CD4-positive, CD25-positive, alpha-beta regulatory T cell (primary cell): ENCODE measurements around the gene UTS2R. TPM values are rescaled to one million over a fixed set of nuclear protein-coding genes. Genes with fewer than 3 reads are reported as not detected.

ENCODE experiments used
- ATAC-seq, 2 donors: fragments of 150-1000 bp; cut with Tn5 transposase; one replicate each; pipeline ENCODE4 v1.10.0; 2021; ENCODE audit warnings: low read depth in 2 of 2, moderate number of reproducible peaks in 2 of 2, moderate library complexity in 1 of 2
- DNase-seq, 3 donors: peaks; one replicate each; pipeline versions ENCODE4 v3.0.0 to v3.0.0-alpha.2; 2012 to 2022; ENCODE audit warnings: mixed read lengths in 1 of 3
- H3K27ac ChIP-seq: one replicate; pipeline ENCODE4 v1.7.0; 2013; ENCODE audit warnings: mild to moderate bottlenecking, low read length; ENCODE audit not compliant: insufficient read depth, poor library complexity, severe bottlenecking
- H3K27me3 ChIP-seq: one replicate; pipeline ENCODE4 v1.7.0; 2013; ENCODE audit warnings: low read length; ENCODE audit not compliant: control insufficient read depth, insufficient read depth
- H3K36me3 ChIP-seq: one replicate; pipeline ENCODE4 v1.7.0; 2013; ENCODE audit warnings: mild to moderate bottlenecking, low read length, moderate library complexity; ENCODE audit not compliant: control insufficient read depth, insufficient read depth
- H3K4me1 ChIP-seq: 2 replicates; pipeline ENCODE4 v1.7.0; 2013; ENCODE audit warnings: mild to moderate bottlenecking, low read length; ENCODE audit not compliant: insufficient read depth, control insufficient read depth, poor library complexity, severe bottlenecking
- H3K4me3 ChIP-seq: one replicate; pipeline ENCODE4 v1.7.0; 2013; ENCODE audit warnings: low read depth, mild to moderate bottlenecking, low read length, moderate library complexity
- H3K9me3 ChIP-seq, 2 experiments: 1 replicate in 1 of 2; 2 replicates in 1 of 2; pipeline ENCODE4 v1.7.0; 2013; ENCODE audit warnings: low read length in 2 of 2, mild to moderate bottlenecking in 1 of 2, moderate library complexity in 1 of 2; ENCODE audit not compliant: control insufficient read depth in 2 of 2
- H3K27ac Mint-ChIP-seq, 3 donors: one replicate each; pipeline ENCODE4 v1.8.0; 2020 to 2022; ENCODE audit warnings: mild to moderate bottlenecking in 3 of 3, mixed read lengths in 3 of 3, moderate library complexity in 2 of 3
- H3K27me3 Mint-ChIP-seq: one replicate; pipeline ENCODE4 v1.8.0; 2022; ENCODE audit warnings: mild to moderate bottlenecking, mixed read lengths
- H3K36me3 Mint-ChIP-seq: one replicate; pipeline ENCODE4 v1.8.0; 2020; ENCODE audit warnings: mixed read lengths
- H3K4me1 Mint-ChIP-seq, 4 donors: one replicate each; pipeline ENCODE4 v1.8.0; 2020 to 2022; ENCODE audit warnings: mixed read lengths in 4 of 4, mild to moderate bottlenecking in 1 of 4
- H3K4me3 Mint-ChIP-seq, 4 donors: one replicate each; pipeline ENCODE4 v1.8.0; 2020 to 2022; ENCODE audit warnings: mild to moderate bottlenecking in 4 of 4, mixed read lengths in 4 of 4, moderate library complexity in 3 of 4
- H3K9me3 Mint-ChIP-seq, 7 donors: one replicate each; pipeline ENCODE4 v1.8.0; 2020 to 2022; ENCODE audit warnings: mixed read lengths in 7 of 7, mild to moderate bottlenecking in 3 of 7, moderate library complexity in 2 of 7
- polyA plus RNA-seq, 4 donors: library from polyadenylated mRNA; unstranded; fragments of 300-500 nt; fragmentation: Illumina TruSeq; gene quantifications; one replicate each; pipeline ENCODE4 v1.2.3, GENCODE V29; 2021
- total RNA-seq: library from RNA; stranded (reverse); gene quantifications from one replicate; pipeline ENCODE4 v1.2.3, GENCODE V29; 2022

The UTS2R gene
- total and polyA plus RNA-seq, 5 donors from 2014 or later, result not detected

- no peaks in the 10 kb centered on the region for H3K9me3 ChIP-seq
- peak overlapping the region in 1 of 3 donors; percentile 82 for H3K27ac Mint-ChIP-seq
- H3K9me3 Mint-ChIP-seq, result no peaks in the 10 kb centered on the region
- H3K27ac ChIP-seq, result no peak overlapping the region
- peak in 1 of 3 donors; percentile 58 for DNase-seq
- H3K4me3 Mint-ChIP-seq, result peak overlapping the region; percentile 20 to 89 (median 71)
- peaks cover 42% of the 10 kb centered on the region for H3K27me3 Mint-ChIP-seq
- H3K4me1 Mint-ChIP-seq, result peaks cover 0 to 25% (median 13%) of the 10 kb centered on the region in 4 donors
- no peaks in the 10 kb centered on the region for H3K36me3 ChIP-seq
- H3K36me3 Mint-ChIP-seq, result no peaks in the 10 kb centered on the region
- H3K4me1 ChIP-seq, result peaks cover 31% of the 10 kb centered on the region
- no peaks in the 10 kb centered on the region for H3K27me3 ChIP-seq
- H3K4me3 ChIP-seq, result no peak overlapping the region
- peak; percentile 51 to 53 for ATAC-seq
Observed at GRCh38 chr17:82332669-82333278, 38.8 kb upstream of the UTS2R start.

GRCh38 chr17:82333279-82334171, 38.0 kb upstream of the UTS2R start, which contains the start of gene SECTM1:
SECTM1 (minus strand) TSS chr17:82333766; CDS start chr17:82327240, 6,526 bp downstream.
- H3K4me3 Mint-ChIP-seq, result peak within 1 kb of the TSS; percentile 60 to 96 (median 90)
- ATAC-seq, result peak; percentile 7 to 38
- no peaks in the 10 kb centered on the region for H3K36me3 Mint-ChIP-seq
- peak within 1 kb of the TSS in 1 of 3 donors; percentile 82 for H3K27ac Mint-ChIP-seq
- H3K9me3 Mint-ChIP-seq, result no peaks in the 10 kb centered on the region
- no peaks in the 10 kb centered on the region for H3K27me3 ChIP-seq
- H3K27ac ChIP-seq, result no peak within 1 kb of the TSS
- H3K27me3 Mint-ChIP-seq, result peaks cover 46% of the 10 kb centered on the region
- no peaks in the 10 kb centered on the region for H3K9me3 ChIP-seq
- no peak for DNase-seq
- H3K4me1 ChIP-seq, result peaks cover 31% of the 10 kb centered on the region
- H3K4me3 ChIP-seq, result peak within 1 kb of the TSS; percentile 51
- no peaks in the 10 kb centered on the region for H3K36me3 ChIP-seq
- H3K4me1 Mint-ChIP-seq, result peaks cover 0 to 26% (median 13%) of the 10 kb centered on the region in 4 donors

DNA sequence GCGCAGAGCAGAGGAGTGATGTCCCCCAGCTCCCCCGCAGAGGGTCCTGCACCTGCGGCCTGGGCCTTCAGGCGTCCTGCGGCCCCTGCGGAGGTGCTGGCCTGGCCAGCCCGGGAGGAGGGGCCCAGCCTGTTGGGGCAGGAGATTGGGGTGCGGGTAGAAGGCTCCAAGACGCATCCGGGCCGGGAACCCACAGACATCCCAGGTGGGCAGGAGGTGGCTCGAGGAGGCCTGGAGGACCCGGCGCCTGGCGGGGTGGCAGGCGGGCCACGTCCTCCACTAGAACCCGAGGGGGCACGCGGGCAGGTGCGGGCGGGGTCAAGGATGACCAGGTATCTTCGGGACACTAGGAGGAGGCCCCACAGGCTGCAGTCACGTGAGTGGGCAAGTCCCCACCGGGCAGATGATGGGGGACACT, 37.4 kb upstream of the UTS2R start:
- Histone ChIP-seq H3K27me3 (no peaks in the 10 kb centered on the region), H3K27ac (no peak overlapping the region), H3K36me3 (no peaks in the 10 kb centered on the region), H3K4me1 (peaks cover 31% of the 10 kb centered on the region), H3K4me3 (no peak overlapping the region), H3K9me3 (no peaks in the 10 kb centered on the region)
- Mint-ChIP-seq H3K27ac (no peak overlapping the region), H3K4me1 (peaks cover 0 to 33% (median 13%) of the 10 kb centered on the region in 4 donors), H3K9me3 (no peaks in the 10 kb centered on the region), H3K27me3 (peaks cover 45% of the 10 kb centered on the region), H3K4me3 (peak overlapping the region in 3 of 4 donors; percentile 60 to 91 (median 89)), H3K36me3 (no peaks in the 10 kb centered on the region)
- ATAC-seq (no peak), DNase-seq (no peak)

GRCh38 chr17:82334622-82335394, 36.8 kb upstream of the UTS2R start:
- H3K4me1 Mint-ChIP-seq, result peaks cover 0 to 34% (median 13%) of the 10 kb centered on the region in 4 donors
- no peak for DNase-seq
- Histone ChIP-seq H3K4me1 (peaks cover 31% of the 10 kb centered on the region), H3K27ac (no peak overlapping the region), H3K9me3 (no peaks in the 10 kb centered on the region), H3K27me3 (no peaks in the 10 kb centered on the region), H3K36me3 (no peaks in the 10 kb centered on the region), H3K4me3 (peak overlapping the region; percentile 51)
- ATAC-seq, result no peak
- H3K4me3 Mint-ChIP-seq, result peak overlapping the region; percentile 68 to 96 (median 90)
- H3K27me3 Mint-ChIP-seq, result peaks cover 47% of the 10 kb centered on the region
- H3K9me3 Mint-ChIP-seq, result no peaks in the 10 kb centered on the region
- peak overlapping the region in 2 of 3 donors; percentile 5 to 70 for H3K27ac Mint-ChIP-seq
- H3K36me3 Mint-ChIP-seq, result no peaks in the 10 kb centered on the region

DNA sequence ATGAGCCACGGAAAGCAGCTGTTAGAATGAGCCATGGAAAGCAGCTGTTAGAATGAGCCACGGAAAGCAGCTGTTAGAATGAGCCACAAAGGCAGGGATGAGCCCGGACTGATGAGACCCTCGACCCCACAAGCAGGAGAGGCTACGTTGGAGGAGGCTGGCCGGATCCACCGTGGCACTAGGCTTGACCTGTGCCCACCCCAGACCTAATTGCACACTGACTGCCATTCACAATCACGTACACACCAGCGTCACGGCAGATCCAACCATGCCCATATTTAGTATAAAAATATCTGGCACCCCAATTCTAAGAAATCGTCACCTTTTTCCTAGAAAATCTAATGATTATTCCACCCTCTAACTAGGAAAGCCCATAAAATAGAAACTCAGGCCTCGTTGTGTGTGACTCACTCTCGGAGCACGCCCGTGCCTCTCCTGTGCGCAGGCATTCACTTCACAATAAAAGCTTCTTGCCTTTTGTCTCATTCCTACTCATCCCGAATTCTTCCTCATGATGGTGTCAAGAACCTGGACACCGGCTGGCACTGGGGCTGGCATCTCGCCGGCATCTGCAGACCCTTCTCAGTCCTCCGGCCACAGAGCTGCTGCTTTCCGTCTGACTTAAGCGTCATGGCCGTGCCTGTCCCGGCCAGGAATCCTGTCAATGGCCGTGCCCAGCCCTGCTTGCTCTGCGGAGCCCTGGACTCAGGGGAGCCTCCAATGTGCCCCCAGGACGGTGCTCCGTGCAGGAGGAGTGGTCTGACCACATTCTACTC, 32.5 kb upstream of the UTS2R start:
- peaks cover 14% of the 10 kb centered on the region for H3K4me1 ChIP-seq
- H3K4me3 ChIP-seq, result no peak overlapping the region
- Mint-ChIP-seq H3K9me3 (no peaks in the 10 kb centered on the region), H3K27me3 (peaks cover 38% of the 10 kb centered on the region), H3K4me3 (peak overlapping the region in 1 of 4 donors; percentile 24), H3K4me1 (peaks cover 0 to 25% (median 9%) of the 10 kb centered on the region in 4 donors), H3K36me3 (no peaks in the 10 kb centered on the region), H3K27ac (no peak overlapping the region)
- H3K9me3 ChIP-seq, result no peaks in the 10 kb centered on the region
- no peak for ATAC-seq
- no peak for DNase-seq
- no peaks in the 10 kb centered on the region for H3K27me3 ChIP-seq
- H3K27ac ChIP-seq, result no peak overlapping the region
- no peaks in the 10 kb centered on the region for H3K36me3 ChIP-seq

- Histone ChIP-seq H3K4me3 (no peak overlapping the region), H3K27ac (no peak overlapping the region), H3K27me3 (no peaks in the 10 kb centered on the region), H3K4me1 (peaks cover 5% of the 10 kb centered on the region), H3K9me3 (no peaks in the 10 kb centered on the region), H3K36me3 (no peaks in the 10 kb centered on the region)
- no peak overlapping the region for H3K27ac Mint-ChIP-seq
- no peak for DNase-seq
- H3K9me3 Mint-ChIP-seq, result no peaks in the 10 kb centered on the region
- no peaks in the 10 kb centered on the region for H3K36me3 Mint-ChIP-seq
- H3K27me3 Mint-ChIP-seq, result peaks cover 31% of the 10 kb centered on the region
- peak overlapping the region in 1 of 4 donors; percentile 24 for H3K4me3 Mint-ChIP-seq
- ATAC-seq, result no peak
- peaks cover 0 to 17% (median 8%) of the 10 kb centered on the region in 4 donors for H3K4me1 Mint-ChIP-seq
Observed at GRCh38 chr17:82339634-82340580, 31.7 kb upstream of the UTS2R start.
